MCF 10A (cell line): ENCODE data around the gene ENTPD7. TPM values are rescaled to one million over a fixed set of nuclear protein-coding genes. Genes with fewer than 3 reads are reported as not detected.

Experiments used
- BruUV-seq: library from RNA; stranded (reverse); fragments of 400-500 nt; replicated peaks from 2 replicates; lab custom pipeline; 2021; lab: Mats Ljungman, UMichigan
- CTCF ChIA-PET: fragments of 300-600 bp; sonication (Branson Sonifier 250); formaldehyde crosslinking; extraction: SDS; loops from one replicate; lab custom pipeline; 2021; ENCODE audit warnings: antibody characterized with exemption, inconsistent platforms; lab: Yijun Ruan, JAX
- POLR2A ChIA-PET: fragments of 300-600, 350-650 bp; sonication (Branson Sonifier 250); formaldehyde crosslinking; extraction: SDS; loops from one replicate; lab custom pipeline; 2020; ENCODE audit warnings: antibody characterized with exemption, inconsistent platforms; lab: Yijun Ruan, JAX
- DNase-seq: peaks from one replicate; pipeline ENCODE4 v3.0.0-alpha.2; 2018; ENCODE audit not compliant: unreplicated experiment
- H3K27ac Mint-ChIP-seq: one replicate; pipeline ENCODE4 v1.8.0; 2022; ENCODE audit warnings: mild to moderate bottlenecking, low read depth, mixed read lengths; ENCODE audit not compliant: unreplicated experiment
- H3K27me3 Mint-ChIP-seq: one replicate; pipeline ENCODE4 v1.8.0; 2022; ENCODE audit warnings: mixed read lengths; ENCODE audit not compliant: insufficient read depth, unreplicated experiment
- H3K36me3 Mint-ChIP-seq: one replicate; pipeline ENCODE4 v1.8.0; 2022; ENCODE audit warnings: mild to moderate bottlenecking, moderate library complexity, mixed read lengths; ENCODE audit not compliant: insufficient read depth, unreplicated experiment
- H3K4me1 Mint-ChIP-seq: one replicate; pipeline ENCODE4 v1.8.0; 2022; ENCODE audit warnings: mixed read lengths; ENCODE audit not compliant: insufficient read depth, unreplicated experiment
- H3K4me3 Mint-ChIP-seq: one replicate; pipeline ENCODE4 v1.8.0; 2022; ENCODE audit warnings: mild to moderate bottlenecking, moderate library complexity, mixed read lengths; ENCODE audit not compliant: unreplicated experiment
- H3K9me3 Mint-ChIP-seq: one replicate; pipeline ENCODE4 v1.8.0; 2022; ENCODE audit warnings: mixed read lengths; ENCODE audit not compliant: unreplicated experiment
- intact Hi-C: fragments of 100-400 bp; cut with micrococcal nuclease; formaldehyde crosslinking; loops from 2 replicates; pipeline ENCODE4 v1.14.1; 2022
- total RNA-seq: library from RNA; stranded (reverse); gene quantifications from 2 replicates; pipeline ENCODE4 v1.2.3, GENCODE V29; 2022
- TF ChIP-seq, protein P1 (sequence below): fragments of 200-600 bp; IDR thresholded peaks from one replicate; pipeline ENCODE4 v1.8.0; 2022; ENCODE audit warnings: antibody characterized with exemption, mild to moderate bottlenecking; ENCODE audit not compliant: unreplicated experiment

Gene ENTPD7
- total RNA-seq, 1 experiment from 2014 or later, result 18.3 TPM

DNA sequence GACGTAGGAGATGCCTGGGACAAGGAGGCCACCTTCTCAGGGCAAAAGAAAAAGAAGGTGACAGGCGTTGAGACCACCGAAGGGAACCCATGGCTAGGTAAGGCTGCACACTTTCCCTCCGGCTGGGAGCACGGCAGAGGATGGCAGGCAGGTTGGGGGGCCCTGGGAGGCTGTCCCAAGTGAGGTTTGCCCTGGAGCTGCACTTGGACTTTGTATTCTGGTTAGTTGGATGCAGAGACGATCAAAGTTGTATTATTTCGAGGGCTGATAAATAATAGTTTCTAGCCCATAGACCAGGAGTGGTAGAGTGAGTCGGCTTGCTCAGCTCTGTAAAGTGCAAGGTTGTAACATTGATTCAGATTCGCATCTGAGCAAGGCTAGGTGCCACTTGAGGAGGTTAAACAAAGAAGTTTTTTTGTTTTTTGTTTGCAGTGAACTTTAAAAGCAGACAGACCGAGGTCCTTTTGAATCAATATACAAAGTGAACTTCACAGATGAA is 608 bp downstream of the ENTPD7 start:
- POLR2A ChIA-PET, result interaction anchor here (0.6 to 8.4 kb wide), 19 partner anchors 7 to 1969 kb away, joined by 3 to 335 read pairs (median 5); partner anchors contain the start of genes COX15, CUTC, GOT1 and SLC25A28
- no peaks in the 10 kb centered on the region for H3K27me3 Mint-ChIP-seq
- BruUV-seq, result TSS peak; percentile 37

DNA sequence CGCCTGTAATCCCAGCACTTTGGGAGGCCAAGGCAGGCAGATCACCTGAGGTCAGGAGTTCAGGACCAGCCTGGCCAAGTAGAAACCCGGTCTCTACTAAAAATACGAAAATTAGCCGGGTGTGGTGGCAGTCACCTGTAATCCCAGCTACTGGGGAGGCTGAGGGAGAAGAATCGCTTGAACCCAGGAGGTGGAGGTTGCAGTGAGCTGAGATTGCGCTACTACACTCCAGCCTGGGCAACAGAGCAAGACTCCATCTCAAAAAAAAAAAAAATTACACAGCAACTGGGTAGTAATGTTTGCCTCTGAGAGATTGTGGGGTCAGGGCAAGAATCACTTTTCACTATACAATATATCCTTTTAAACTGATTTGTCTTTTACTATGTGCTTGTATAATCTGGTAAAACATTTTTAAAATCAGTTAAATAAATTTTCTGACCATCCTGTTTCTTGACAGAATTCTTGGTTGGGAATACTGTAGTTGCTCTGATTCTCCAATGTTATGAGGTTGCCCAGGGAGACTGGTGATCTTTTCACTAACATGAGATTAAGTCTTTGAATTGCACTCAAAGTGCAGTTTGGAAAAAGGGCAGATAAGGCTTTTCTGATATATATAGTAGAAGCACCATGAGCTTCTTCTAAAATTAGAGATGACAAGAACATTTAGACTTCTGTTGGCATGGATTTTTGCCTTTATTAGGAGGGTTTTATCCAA is 1.5 kb downstream of the ENTPD7 start:
- Mint-ChIP-seq H3K27me3 (no peaks in the 10 kb centered on the region), H3K4me3 (peak overlapping the region; percentile 83), H3K4me1 (peaks cover 49% of the 10 kb centered on the region), H3K9me3 (no peaks in the 10 kb centered on the region), H3K27ac (peak overlapping the region; percentile 80), H3K36me3 (peaks cover 42% of the 10 kb centered on the region)
- intact Hi-C loops, result loop anchor here (1.0 kb wide), 1 partner anchor 20 kb away; no protein-coding TSS in a partner anchor
- TF ChIP-seq, protein P1, sequence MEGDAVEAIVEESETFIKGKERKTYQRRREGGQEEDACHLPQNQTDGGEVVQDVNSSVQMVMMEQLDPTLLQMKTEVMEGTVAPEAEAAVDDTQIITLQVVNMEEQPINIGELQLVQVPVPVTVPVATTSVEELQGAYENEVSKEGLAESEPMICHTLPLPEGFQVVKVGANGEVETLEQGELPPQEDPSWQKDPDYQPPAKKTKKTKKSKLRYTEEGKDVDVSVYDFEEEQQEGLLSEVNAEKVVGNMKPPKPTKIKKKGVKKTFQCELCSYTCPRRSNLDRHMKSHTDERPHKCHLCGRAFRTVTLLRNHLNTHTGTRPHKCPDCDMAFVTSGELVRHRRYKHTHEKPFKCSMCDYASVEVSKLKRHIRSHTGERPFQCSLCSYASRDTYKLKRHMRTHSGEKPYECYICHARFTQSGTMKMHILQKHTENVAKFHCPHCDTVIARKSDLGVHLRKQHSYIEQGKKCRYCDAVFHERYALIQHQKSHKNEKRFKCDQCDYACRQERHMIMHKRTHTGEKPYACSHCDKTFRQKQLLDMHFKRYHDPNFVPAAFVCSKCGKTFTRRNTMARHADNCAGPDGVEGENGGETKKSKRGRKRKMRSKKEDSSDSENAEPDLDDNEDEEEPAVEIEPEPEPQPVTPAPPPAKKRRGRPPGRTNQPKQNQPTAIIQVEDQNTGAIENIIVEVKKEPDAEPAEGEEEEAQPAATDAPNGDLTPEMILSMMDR, result no peak
- no peak for DNase-seq
- POLR2A ChIA-PET, result interaction anchor here (0.7 to 8.4 kb wide), 16 partner anchors 11 to 1201 kb away, joined by 3 to 335 read pairs (median 9); partner anchors contain the start of genes COX15, CUTC, GOT1 and SLC25A28
- CTCF ChIA-PET, result interaction anchor here (1.0 to 2.7 kb wide), 7 partner anchors 8 to 121 kb away, joined by 3 to 18 read pairs (median 4); partner anchors contain the start of gene ABCC2
- BruUV-seq, result TSS peak; percentile 82

More for the DNA sequence above, 608 bp downstream of the ENTPD7 start:
- Mint-ChIP-seq H3K9me3 (no peaks in the 10 kb centered on the region), H3K36me3 (peaks cover 33% of the 10 kb centered on the region), H3K27ac (peak overlapping the region; percentile 80), H3K4me1 (peaks cover 54% of the 10 kb centered on the region), H3K4me3 (peak overlapping the region; percentile 83)
- DNase-seq, result no peak
- CTCF ChIA-PET, result interaction anchor here (0.6 to 2.7 kb wide), 8 partner anchors 22 to 224 kb away, joined by 3 to 18 read pairs (median 6); no protein-coding TSS in a partner anchor
- intact Hi-C loops, result loop anchor here (2.0 to 5.0 kb wide), 2 partner anchors 39 to 72 kb away; partner anchors contain the start of genes COX15, CUTC and SLC25A28
- TF ChIP-seq, protein P1, result no peak

DNA sequence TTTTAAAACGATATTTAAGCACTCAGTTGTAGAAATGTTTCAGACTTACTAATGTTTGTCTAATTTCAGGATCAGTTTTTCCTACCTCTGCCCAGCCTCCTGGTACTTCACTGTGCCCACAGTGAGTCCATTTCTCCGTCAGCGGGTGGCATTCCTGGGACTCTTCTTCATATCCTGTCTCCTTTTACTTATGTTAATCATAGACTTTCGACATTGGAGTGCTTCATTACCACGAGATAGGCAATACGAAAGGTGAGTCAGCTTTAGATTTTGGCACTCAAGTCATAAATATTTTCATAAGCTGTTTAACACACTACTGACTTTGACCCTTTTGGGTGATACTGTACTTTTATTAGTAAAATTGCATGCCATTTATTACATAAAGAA is 2.1 kb downstream of the ENTPD7 start:
- ChIA-PET POLR2A (interaction anchor here (0.6 to 8.4 kb wide), 16 partner anchors 11 to 231 kb away, joined by 3 to 335 read pairs (median 4); partner anchors contain the start of genes COX15, CUTC, GOT1 and SLC25A28), CTCF (interaction anchor here (1.1 to 2.6 kb wide), 4 partner anchors 8 to 121 kb away, joined by 3 to 18 read pairs (median 4); partner anchors contain the start of gene ABCC2)
- intact Hi-C loops, result loop anchor here (1.0 kb wide), 1 partner anchor 20 kb away; no protein-coding TSS in a partner anchor
- TF ChIP-seq, protein P1, result no peak
- Mint-ChIP-seq H3K27me3 (no peaks in the 10 kb centered on the region), H3K27ac (peak overlapping the region; percentile 80), H3K4me3 (peak overlapping the region; percentile 83), H3K4me1 (peaks cover 43% of the 10 kb centered on the region), H3K36me3 (peaks cover 48% of the 10 kb centered on the region), H3K9me3 (no peaks in the 10 kb centered on the region)
- no TSS peak for BruUV-seq
- DNase-seq, result peak; percentile 87
